BJ (cell line): Measurements from ENCODE around the gene RAB3GAP2. TPM values are rescaled to one million over a fixed set of nuclear protein-coding genes. Genes with fewer than 3 reads are reported as not detected.

Source experiments
- CTCF ChIA-PET: fragments of 350-600 bp; formaldehyde crosslinking; extraction: SDS; loops from one replicate; lab custom pipeline; 2021; ENCODE audit warnings: antibody characterized with exemption, inconsistent platforms; lab: Yijun Ruan, JAX
- POLR2A ChIA-PET: fragments of 300-600 bp; sonication (Branson Sonifier 250); formaldehyde crosslinking; extraction: SDS; loops from one replicate; lab custom pipeline; 2021; ENCODE audit warnings: antibody characterized with exemption; lab: Charles Lee
- DNase-seq: peaks from one replicate; pipeline ENCODE4 v3.0.0-alpha.2; 2011; ENCODE audit warnings: low read depth
- H3K27me3 ChIP-seq: 2 replicates; pipeline ENCODE4 v1.6.0; 2011; ENCODE audit warnings: low read length; ENCODE audit not compliant: control insufficient read depth, insufficient read depth
- H3K36me3 ChIP-seq: 2 replicates; pipeline ENCODE4 v1.5.1; 2011; ENCODE audit warnings: low read length; ENCODE audit not compliant: control insufficient read depth, insufficient read depth
- H3K4me3 ChIP-seq: 2 replicates; pipeline ENCODE4 v1.5.1; 2011; ENCODE audit warnings: low read depth, mild to moderate bottlenecking, control low read depth, low read length
- CTCF ChIP-seq: IDR thresholded peaks from 2 replicates; pipeline ENCODE4 v1.5.1; 2011; ENCODE audit warnings: low read depth, mild to moderate bottlenecking, control low read depth, inconsistent platforms, low read length, moderate library complexity; ENCODE audit not compliant: insufficient read depth
- polyA plus RNA-seq: library from polyadenylated mRNA; depleted of rRNA; stranded (reverse); fragments of >200 nt; gene quantifications from 2 replicates; pipeline ENCODE4 v1.2.3, GENCODE V29; 2011

RAB3GAP2 gene
- polyA plus RNA-seq, 1 experiment = 25.1 TPM

GRCh38 chr1:220227393-220227792 is 44.9 kb downstream of the RAB3GAP2 start:
- H3K36me3 ChIP-seq = peaks cover 3% of the 10 kb centered on the region
- ChIA-PET POLR2A (no interaction called here), CTCF (interaction anchor here (0.6 kb wide), 1 partner anchor 9 kb away, joined by 3 read pairs; no protein-coding TSS in a partner anchor)
- no peak for TF ChIP-seq CTCF
- H3K27me3 ChIP-seq = no peaks in the 10 kb centered on the region
- no peak for DNase-seq
- no peak overlapping the region for H3K4me3 ChIP-seq

- CTCF ChIA-PET = interaction anchor here (0.6 kb wide), 1 partner anchor 8 kb away, joined by 3 read pairs; no protein-coding TSS in a partner anchor
- no peak for DNase-seq
- Histone ChIP-seq H3K4me3 (no peak overlapping the region), H3K36me3 (peaks cover 2% of the 10 kb centered on the region), H3K27me3 (no peaks in the 10 kb centered on the region)
- TF ChIP-seq CTCF = no peak
- POLR2A ChIA-PET = no interaction called here
These were observed 45.5 kb downstream of the RAB3GAP2 start for GRCh38 chr1:220226752-220227151.

- no peak for DNase-seq
- Histone ChIP-seq H3K27me3 (no peaks in the 10 kb centered on the region), H3K4me3 (no peak overlapping the region), H3K36me3 (peaks cover 2% of the 10 kb centered on the region)
- TF ChIP-seq CTCF = no peak
- CTCF ChIA-PET = no interaction called here
- POLR2A ChIA-PET = no interaction called here
These were observed 46.3 kb downstream of the RAB3GAP2 start for GRCh38 chr1:220225957-220226356.

GRCh38 chr1:220224611-220225124 is 47.6 kb downstream of the RAB3GAP2 start:
- ChIA-PET CTCF (interaction anchor here (1.3 kb wide), 1 partner anchor 10 kb away, joined by 3 read pairs; no protein-coding TSS in a partner anchor), POLR2A (no interaction called here)
- no peak for TF ChIP-seq CTCF
- Histone ChIP-seq H3K4me3 (no peak overlapping the region), H3K36me3 (peaks cover 2% of the 10 kb centered on the region), H3K27me3 (no peaks in the 10 kb centered on the region)
- DNase-seq = no peak

GRCh38 chr1:220224033-220224432 is 48.2 kb downstream of the RAB3GAP2 start:
- POLR2A ChIA-PET = no interaction called here
- no peaks in the 10 kb centered on the region for H3K27me3 ChIP-seq
- CTCF ChIA-PET = no interaction called here
- no peak overlapping the region for H3K4me3 ChIP-seq
- H3K36me3 ChIP-seq = peaks cover 2% of the 10 kb centered on the region
- TF ChIP-seq CTCF = no peak
- no peak for DNase-seq
